NCI-H524 (cell line): Measurements from ENCODE around the gene EIF3L.

Experiments
- DNase-seq, 2 experiments: peaks; one replicate each; lab custom pipeline; 2025; lab: John Stamatoyannopoulos, UW

EIF3L gene

GRCh38 chr22:37905534-37906363 lies 56.5 kb downstream of the EIF3L start, which contains the start of gene MICALL1:
Gene MICALL1 (plus strand): TSS chr22:37906297. CDS start chr22:37906423, 126 bp downstream.
- DNase-seq = peak; percentile 13 to 66

- no peak for DNase-seq
Measured at GRCh38 chr22:37906364-37907008, 57.3 kb downstream of the EIF3L start.

- no peak for DNase-seq
Measured at GRCh38 chr22:37907036-37907954, 58.1 kb downstream of the EIF3L start.

- DNase-seq = no peak
Measured at GRCh38 chr22:37909766-37910165, 60.5 kb downstream of the EIF3L start.

- peak in 1 of 2 experiments; percentile 57 for DNase-seq
Measured at GRCh38 chr22:37910890-37911672, 61.9 kb downstream of the EIF3L start.

GRCh38 chr22:37911697-37912096 lies 62.5 kb downstream of the EIF3L start:
- DNase-seq = no peak

- DNase-seq = no peak
Measured at GRCh38 chr22:37912171-37912570, 63.0 kb downstream of the EIF3L start.

- DNase-seq = no peak
Measured at GRCh38 chr22:37913233-37913721, 64.1 kb downstream of the EIF3L start.

- no peak for DNase-seq
Measured at GRCh38 chr22:37916311-37916710, 67.1 kb downstream of the EIF3L start.

GRCh38 chr22:37917874-37918548 lies 68.8 kb downstream of the EIF3L start:
- DNase-seq = no peak

GRCh38 chr22:37918580-37919270 lies 69.5 kb downstream of the EIF3L start:
- no peak for DNase-seq

- no peak for DNase-seq
Measured at GRCh38 chr22:37920126-37920525, 70.9 kb downstream of the EIF3L start.

- DNase-seq = no peak
Measured at GRCh38 chr22:37922191-37922590, 73.0 kb downstream of the EIF3L start.

GRCh38 chr22:37923927-37924326 lies 74.7 kb downstream of the EIF3L start:
- no peak for DNase-seq

- no peak for DNase-seq
Measured at GRCh38 chr22:37924386-37925065, 75.3 kb downstream of the EIF3L start.

- DNase-seq = no peak
Measured at GRCh38 chr22:37925330-37925729, 76.1 kb downstream of the EIF3L start.

GRCh38 chr22:37925767-37926166 lies 76.5 kb downstream of the EIF3L start:
- no peak for DNase-seq

GRCh38 chr22:37926358-37926757 lies 77.1 kb downstream of the EIF3L start:
- no peak for DNase-seq
